Muscle of leg (tissue), 16 donors: ENCODE data around the gene RAD51D. TPM values are rescaled to one million over a fixed set of nuclear protein-coding genes. Genes with fewer than 3 reads are reported as not detected.

Experiments used
- DNase-seq: peaks from one replicate; pipeline ENCODE4 v3.0.0; 2013
- H3K27ac ChIP-seq: one replicate; pipeline ENCODE4 v1.5.1; 2013; ENCODE audit warnings: mild to moderate bottlenecking, low read length, control low read depth
- H3K27me3 ChIP-seq: one replicate; pipeline ENCODE4 v1.6.1; 2013; ENCODE audit warnings: low read length; ENCODE audit not compliant: control insufficient read depth, insufficient read depth
- H3K36me3 ChIP-seq: one replicate; pipeline ENCODE4 v1.6.1; 2013; ENCODE audit warnings: low read length; ENCODE audit not compliant: control insufficient read depth, insufficient read depth
- H3K4me1 ChIP-seq: one replicate; pipeline ENCODE4 v1.6.1; 2013; ENCODE audit warnings: low read length; ENCODE audit not compliant: control insufficient read depth, insufficient read depth
- H3K4me3 ChIP-seq: one replicate; pipeline ENCODE4 v1.5.1; 2013; ENCODE audit warnings: low read length, control low read depth
- H3K9me3 ChIP-seq: replicated peaks from 2 replicates; pipeline ENCODE4 v1.6.1; 2013; ENCODE audit warnings: low read depth, low read length; ENCODE audit not compliant: control insufficient read depth
- WGBS: methylation state at CpG from one replicate; pipeline ENCODE4 v1.1.5; 2013; ENCODE audit warnings: missing lambda C conversion rate; ENCODE audit not compliant: insufficient coverage; 5-methylcytosine and 5-hydroxymethylcytosine counted together
- long read RNA-seq, 11 donors: transcript quantifications; one replicate each; lab custom pipeline, GENCODE V29; 2026
- polyA plus RNA-seq, 8 donors: library from polyadenylated mRNA; unstranded; fragments of 120-200 nt; gene quantifications; one replicate each; pipeline versions ENCODE4 v1.2.1 to v1.2.3, GENCODE V29; 2013; ENCODE audit warnings: inconsistent platforms in 1 of 8, low replicate concordance in 1 of 8; ENCODE audit not compliant: insufficient read length in 8 of 8, insufficient read depth in 1 of 8
- total RNA-seq: library from RNA; stranded (reverse); fragments of 120-200 nt; gene quantifications from one replicate; pipeline ENCODE4 v1.2.4, GENCODE V29; 2013

Gene RAD51D
- total RNA-seq (4.2 TPM), polyA plus RNA-seq (1 to 10 TPM; 5.8 to 8.2 (median 6.6) TPM)
- long read RNA-seq, donor 1: 0 reads
- long read RNA-seq, donor 2, partial matches to known transcripts: 0 of 1 reads
- long read RNA-seq, donor 2, other reads (novel, unspliced or antisense): 0 of 1 reads
- long read RNA-seq, donor 3, full-length matches to known transcripts: 5 of 5 reads
- long read RNA-seq, donor 3, partial matches to known transcripts: 0 of 5 reads
- long read RNA-seq, donor 3, other reads (novel, unspliced or antisense): 0 of 5 reads
- long read RNA-seq, donor 4: 0 reads
- long read RNA-seq, donor 5, partial matches to known transcripts: 0 of 4 reads
- long read RNA-seq, donor 5, other reads (novel, unspliced or antisense): 0 of 4 reads
- long read RNA-seq, donor 6, full-length matches to known transcripts: 4 of 4 reads
- long read RNA-seq, donor 6, partial matches to known transcripts: 0 of 4 reads
- long read RNA-seq, donor 6, other reads (novel, unspliced or antisense): 0 of 4 reads
- long read RNA-seq, donor 7, full-length matches to known transcripts: 5 of 5 reads
- long read RNA-seq, donor 7, partial matches to known transcripts: 0 of 5 reads
- long read RNA-seq, donor 7, other reads (novel, unspliced or antisense): 0 of 5 reads
- long read RNA-seq, donor 8, full-length matches to known transcripts: 1 of 1 reads
- long read RNA-seq, donor 8, partial matches to known transcripts: 0 of 1 reads
- long read RNA-seq, donor 8, other reads (novel, unspliced or antisense): 0 of 1 reads
- long read RNA-seq, donor 9: 0 reads
- long read RNA-seq, donor 10: 0 reads
- long read RNA-seq, donor 11, partial matches to known transcripts: 0 of 2 reads
- long read RNA-seq, donor 11, other reads (novel, unspliced or antisense): 0 of 2 reads

DNA sequence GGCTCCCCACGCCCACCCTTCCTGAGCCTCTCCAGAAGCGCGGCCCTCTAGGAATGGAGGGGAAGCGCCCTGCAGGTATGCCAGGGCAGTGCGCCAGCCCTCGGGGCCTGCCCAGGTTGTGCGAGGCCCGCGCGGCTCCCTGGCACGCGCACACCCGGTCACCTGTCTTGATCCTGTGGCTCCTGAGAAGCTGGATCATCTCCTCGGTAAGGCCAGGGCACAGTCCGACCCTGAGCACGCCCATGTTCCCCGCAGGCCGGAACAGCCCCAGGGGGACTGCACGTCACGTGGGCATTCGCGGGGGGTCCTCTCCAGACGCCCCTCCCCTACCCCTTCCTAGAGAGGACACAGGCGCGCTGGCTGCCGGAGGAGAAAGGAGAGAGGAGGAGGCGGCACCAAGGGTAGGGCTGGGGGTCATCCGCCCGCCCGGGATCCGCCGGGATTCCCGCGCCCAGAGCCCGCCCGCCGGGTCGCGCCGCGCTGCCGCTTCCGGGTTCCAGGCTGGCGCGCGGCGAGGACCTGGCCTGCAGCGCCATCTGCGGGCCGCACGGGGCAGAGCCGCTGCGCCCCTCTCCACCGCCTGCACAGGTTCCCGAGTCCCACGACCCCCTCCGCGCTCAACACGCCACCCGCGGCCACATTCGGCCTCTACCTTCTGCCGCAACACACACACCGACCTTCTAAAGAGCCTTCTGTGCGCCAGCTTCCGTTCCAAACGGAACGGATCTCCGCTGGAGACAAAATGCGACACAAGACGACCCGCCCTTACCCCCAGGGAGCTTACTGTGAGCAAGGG lies at the start of gene RAD51D:
RAD51D (minus strand) TSS at position 491 of the 796 bp plus-strand sequence; CDS start at position 244, 247 bp downstream.
- H3K4me1 ChIP-seq: peaks cover 14% of the 10 kb centered on the region
- peaks cover 3% of the 10 kb centered on the region for H3K27me3 ChIP-seq
- H3K4me3 ChIP-seq: peak within 1 kb of the TSS; percentile 87
- H3K27ac ChIP-seq: peak within 1 kb of the TSS; percentile 3
- under 1% methylated on average over 58 of the region's 72 CpGs for WGBS
- H3K9me3 ChIP-seq: no peaks in the 10 kb centered on the region
- no peaks in the 10 kb centered on the region for H3K36me3 ChIP-seq
- DNase-seq: peak; percentile 76

DNA sequence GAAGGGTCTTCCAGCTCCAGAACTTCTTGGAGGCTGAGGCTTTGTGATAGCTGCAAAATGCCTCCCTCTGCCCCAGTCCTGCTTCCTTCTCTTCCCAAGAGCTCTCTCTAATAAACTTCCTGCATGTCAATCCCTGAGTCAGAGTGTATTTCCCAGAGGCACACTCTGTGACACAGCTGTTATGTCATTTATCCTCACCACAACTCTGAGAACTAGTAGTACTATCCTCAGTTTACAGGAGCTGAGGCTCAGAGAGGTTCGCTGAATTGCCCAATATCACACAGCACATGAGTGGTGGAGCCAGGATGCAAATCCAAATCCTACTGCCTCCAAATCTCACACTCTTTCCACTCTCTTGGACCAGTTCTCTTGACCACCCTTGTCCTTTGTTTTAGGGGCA lies 48.0 kb upstream of the RAD51D start:
- Histone ChIP-seq H3K27ac (no peak overlapping the region), H3K9me3 (no peaks in the 10 kb centered on the region), H3K4me3 (no peak overlapping the region), H3K27me3 (no peaks in the 10 kb centered on the region), H3K4me1 (no peaks in the 10 kb centered on the region), H3K36me3 (peaks cover 34% of the 10 kb centered on the region)
- DNase-seq: no peak
- WGBS: 86% methylated on average over 1 of the region's 1 CpG

DNA sequence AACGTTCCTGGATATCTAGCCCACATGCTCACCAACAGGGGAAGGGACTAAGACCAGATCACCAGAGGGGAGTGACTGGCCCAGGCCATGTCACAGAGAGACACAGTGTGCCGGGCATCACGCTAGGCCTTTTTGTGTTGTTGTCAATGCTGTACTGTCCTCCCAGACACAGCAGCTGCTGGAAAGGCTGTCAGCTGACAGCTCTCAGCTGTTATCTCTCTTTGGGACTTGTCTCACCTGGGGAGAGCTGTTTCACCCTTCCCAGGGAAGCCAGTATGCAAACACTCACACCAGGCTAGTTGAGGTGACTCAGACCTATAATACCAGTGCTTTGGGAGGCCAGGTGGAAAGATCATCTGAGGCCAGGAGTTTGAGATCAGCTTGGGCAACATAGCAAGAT lies 47.4 kb upstream of the RAD51D start:
- H3K27me3 ChIP-seq: no peaks in the 10 kb centered on the region
- no peak overlapping the region for H3K4me3 ChIP-seq
- no peaks in the 10 kb centered on the region for H3K4me1 ChIP-seq
- H3K9me3 ChIP-seq: no peaks in the 10 kb centered on the region
- DNase-seq: peak; percentile 6
- no peak overlapping the region for H3K27ac ChIP-seq
- 60% methylated on average over 2 of the region's 3 CpGs for WGBS
- peaks cover 30% of the 10 kb centered on the region for H3K36me3 ChIP-seq

DNA sequence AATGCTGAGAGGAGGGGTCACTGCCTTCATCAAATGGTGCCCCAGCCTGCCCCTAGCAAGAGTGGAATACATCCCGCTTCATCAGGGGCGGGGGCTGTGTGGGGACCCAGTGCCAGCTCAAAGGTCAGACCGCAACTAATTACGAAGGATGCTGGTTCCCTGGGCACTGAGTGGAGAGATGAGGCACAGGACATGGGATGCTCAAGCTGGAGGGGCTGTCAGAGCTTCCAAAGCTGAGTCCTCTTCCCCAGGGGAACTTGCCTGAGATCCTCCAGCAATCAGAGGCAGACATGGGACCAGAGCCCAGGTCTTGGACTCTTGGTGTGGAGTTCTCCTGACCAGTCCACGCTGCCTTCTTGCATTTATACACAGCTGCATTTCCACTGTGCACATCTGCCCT lies 46.9 kb upstream of the RAD51D start:
- WGBS: 53% methylated on average over 5 of the region's 5 CpGs
- Histone ChIP-seq H3K27me3 (no peaks in the 10 kb centered on the region), H3K4me3 (no peak overlapping the region), H3K36me3 (peaks cover 30% of the 10 kb centered on the region), H3K27ac (no peak overlapping the region), H3K4me1 (no peaks in the 10 kb centered on the region), H3K9me3 (no peaks in the 10 kb centered on the region)
- DNase-seq: no peak

DNA sequence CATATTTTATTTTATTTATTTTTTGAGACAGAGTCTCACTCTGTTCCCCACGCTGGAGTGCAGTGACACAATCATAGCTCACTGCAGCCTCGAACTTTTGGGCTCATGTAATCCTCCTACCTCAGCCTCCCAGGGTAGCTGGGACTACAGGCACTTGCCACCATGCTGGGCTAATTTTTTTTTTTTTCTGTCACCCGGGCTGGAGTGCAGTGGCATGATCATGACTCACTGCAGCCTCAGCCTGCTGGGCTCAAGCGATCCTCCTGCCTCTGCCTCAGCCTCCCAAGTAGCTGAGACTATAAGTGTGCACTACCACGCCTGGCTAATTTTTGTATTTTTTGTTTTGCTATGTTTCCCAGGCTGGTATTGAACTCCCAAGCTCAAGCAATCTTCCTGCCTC lies 45.1 kb upstream of the RAD51D start:
- Histone ChIP-seq H3K36me3 (peaks cover 20% of the 10 kb centered on the region), H3K4me1 (no peaks in the 10 kb centered on the region)
- WGBS: 67% methylated on average over 4 of the region's 5 CpGs

DNA sequence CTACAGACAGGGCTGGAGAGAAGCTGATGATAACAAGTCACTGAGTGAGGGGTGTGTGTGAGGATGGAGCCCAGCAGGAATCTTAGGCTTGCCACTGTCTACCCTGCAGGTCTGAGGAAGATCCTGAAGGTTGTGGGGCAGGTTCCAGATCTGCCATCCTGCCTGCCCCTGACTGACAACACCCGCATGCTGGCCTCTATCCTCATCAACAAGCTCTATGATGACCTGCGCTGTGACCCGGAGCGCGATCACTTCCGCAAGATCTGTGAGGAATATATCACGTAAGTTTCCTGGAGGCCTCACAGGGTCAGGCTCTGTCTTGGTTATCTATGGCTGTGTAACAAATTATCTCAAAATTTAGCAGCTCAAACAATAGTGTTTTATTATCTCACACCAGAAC lies 44.2 kb upstream of the RAD51D start:
- no peaks in the 10 kb centered on the region for H3K4me1 ChIP-seq
- peaks cover 21% of the 10 kb centered on the region for H3K36me3 ChIP-seq
- WGBS: 80% methylated on average over 1 of the region's 7 CpGs
- H3K27ac ChIP-seq: no peak overlapping the region
- no peak for DNase-seq
- H3K9me3 ChIP-seq: no peaks in the 10 kb centered on the region
- H3K4me3 ChIP-seq: no peak overlapping the region
- H3K27me3 ChIP-seq: no peaks in the 10 kb centered on the region

More for the DNA sequence above, 45.1 kb upstream of the RAD51D start:
- Histone ChIP-seq H3K27ac (no peak overlapping the region), H3K9me3 (no peaks in the 10 kb centered on the region), H3K27me3 (no peaks in the 10 kb centered on the region), H3K4me3 (no peak overlapping the region)
- no peak for DNase-seq

DNA sequence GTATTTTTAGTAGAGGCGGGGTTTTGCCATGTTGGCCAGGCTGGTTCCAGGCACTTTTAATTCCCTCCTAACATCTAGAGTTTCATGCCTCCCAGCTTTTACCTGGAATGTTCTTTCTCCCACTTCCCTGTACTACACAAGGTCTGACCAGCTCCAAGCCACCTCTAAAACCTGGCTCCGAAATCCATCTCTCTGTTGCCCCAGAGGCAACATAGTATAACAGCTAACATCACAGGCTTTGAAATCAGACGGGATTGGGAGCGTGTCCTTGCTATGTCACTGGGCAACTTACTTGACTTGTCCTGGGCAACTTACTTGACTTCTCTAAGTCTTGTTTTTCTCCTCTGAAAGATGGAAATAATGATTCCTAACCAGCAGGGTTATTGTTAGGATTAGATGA lies 43.1 kb upstream of the RAD51D start:
- H3K4me1 ChIP-seq: no peaks in the 10 kb centered on the region
- H3K36me3 ChIP-seq: peaks cover 28% of the 10 kb centered on the region
- DNase-seq: no peak
- no peaks in the 10 kb centered on the region for H3K27me3 ChIP-seq
- WGBS: 89% methylated on average over 4 of the region's 4 CpGs
- no peak overlapping the region for H3K4me3 ChIP-seq
- H3K9me3 ChIP-seq: no peaks in the 10 kb centered on the region
- no peak overlapping the region for H3K27ac ChIP-seq

DNA sequence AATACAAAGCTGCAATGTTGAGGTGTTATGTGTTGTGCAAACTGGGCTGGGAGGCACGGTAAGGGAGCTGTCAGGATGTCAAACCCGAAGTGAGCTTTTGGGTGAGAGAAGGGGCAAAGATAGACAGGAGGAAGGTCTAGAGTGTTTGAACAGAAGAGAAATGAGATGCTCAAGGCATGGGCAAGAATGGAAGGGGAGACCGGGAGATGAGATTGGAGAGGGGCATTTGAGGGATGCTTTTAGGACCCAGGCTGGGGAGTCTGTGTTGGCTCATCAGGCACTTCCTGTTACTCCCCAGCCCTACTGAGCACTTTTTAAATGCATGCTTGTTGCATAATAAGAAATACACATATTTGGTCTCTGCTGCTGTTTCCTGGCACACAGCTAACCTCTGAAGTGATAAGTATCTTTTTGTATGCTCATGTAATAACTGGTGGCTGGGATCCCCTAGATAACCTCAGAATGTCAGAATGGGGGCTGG lies 41.7 kb upstream of the RAD51D start:
- no peaks in the 10 kb centered on the region for H3K27me3 ChIP-seq
- 64% methylated on average over 2 of the region's 3 CpGs for WGBS
- no peaks in the 10 kb centered on the region for H3K4me1 ChIP-seq
- H3K27ac ChIP-seq: no peak overlapping the region
- peaks cover 21% of the 10 kb centered on the region for H3K36me3 ChIP-seq
- DNase-seq: no peak
- no peak overlapping the region for H3K4me3 ChIP-seq
- no peaks in the 10 kb centered on the region for H3K9me3 ChIP-seq

DNA sequence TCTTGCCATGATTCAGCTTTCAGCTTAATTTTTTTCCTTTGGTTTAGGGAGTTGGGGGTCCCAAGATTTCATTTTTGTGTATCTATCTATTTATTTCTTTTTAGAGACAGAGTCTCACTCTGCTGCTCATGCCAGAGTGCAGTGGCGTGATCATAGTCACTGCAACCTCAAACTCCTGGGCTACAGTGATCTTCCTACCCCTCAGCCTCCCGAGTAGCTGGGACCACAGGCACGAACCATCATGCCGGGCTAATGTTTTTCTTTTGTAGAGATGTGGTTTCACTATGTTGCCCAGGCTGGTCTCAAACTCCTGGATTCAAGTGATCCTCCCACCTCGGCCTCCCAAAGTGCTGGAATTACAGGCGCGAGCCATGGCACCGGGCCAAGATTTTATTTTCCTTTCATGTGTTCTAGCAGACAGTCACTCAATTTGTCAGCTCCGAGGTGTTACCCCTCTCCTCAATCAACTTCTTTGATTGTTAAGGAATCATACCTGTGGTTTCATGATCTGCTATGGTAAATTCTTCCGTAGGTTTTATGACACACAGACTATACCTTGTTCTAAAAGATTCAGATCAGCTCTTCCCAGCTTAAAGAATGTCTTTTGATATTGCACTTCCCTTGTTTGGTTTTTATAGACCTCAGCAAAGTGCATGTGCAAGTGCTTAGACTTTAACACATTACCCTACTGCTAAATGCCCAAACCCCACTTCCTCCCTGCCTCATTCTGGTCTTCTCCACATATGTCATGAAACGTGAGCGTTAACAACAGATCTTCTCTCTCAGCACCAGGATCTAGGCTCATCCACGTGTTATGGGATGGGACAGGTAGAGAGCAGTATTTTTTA lies 40.9 kb upstream of the RAD51D start:
- Histone ChIP-seq H3K27me3 (no peaks in the 10 kb centered on the region), H3K9me3 (no peaks in the 10 kb centered on the region), H3K4me3 (no peak overlapping the region), H3K4me1 (no peaks in the 10 kb centered on the region), H3K36me3 (peaks cover 18% of the 10 kb centered on the region), H3K27ac (no peak overlapping the region)
- 82% methylated on average over 4 of the region's 13 CpGs for WGBS
- no peak for DNase-seq
